SK-N-DZ (cell line): ENCODE data around the gene GGA3.
"Not testable (repeated sequence)": the region's sequence is repeated elsewhere in the genome, so short reads cannot be mapped to it uniquely, and the experiment has no call there.

Source experiments
- DNase-seq: peaks from one replicate; pipeline ENCODE4 v3.0.0-alpha.2; 2015; ENCODE audit warnings: low spot score

GGA3 gene

DNA sequence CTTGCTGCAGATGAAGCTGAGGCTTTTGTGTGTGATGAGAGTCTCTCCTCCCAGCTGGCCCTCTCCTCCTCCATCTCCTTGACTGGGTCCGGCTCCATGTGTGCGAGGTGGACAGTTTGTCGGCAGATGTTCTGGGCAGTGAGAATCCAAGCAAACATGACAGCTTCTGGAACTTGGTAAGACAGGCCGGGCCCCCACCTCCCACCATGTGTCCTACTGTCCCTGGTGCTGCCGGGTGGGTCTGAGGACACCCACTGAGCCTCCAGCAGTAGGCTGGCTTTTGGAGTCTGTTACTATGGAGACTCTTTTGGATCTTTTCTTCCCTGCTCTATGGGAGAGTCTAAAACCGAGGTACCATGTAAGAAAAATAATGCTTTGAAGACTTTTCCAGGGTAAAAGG lies 43.3 kb downstream of the GGA3 start:
- DNase-seq: no peak

DNA sequence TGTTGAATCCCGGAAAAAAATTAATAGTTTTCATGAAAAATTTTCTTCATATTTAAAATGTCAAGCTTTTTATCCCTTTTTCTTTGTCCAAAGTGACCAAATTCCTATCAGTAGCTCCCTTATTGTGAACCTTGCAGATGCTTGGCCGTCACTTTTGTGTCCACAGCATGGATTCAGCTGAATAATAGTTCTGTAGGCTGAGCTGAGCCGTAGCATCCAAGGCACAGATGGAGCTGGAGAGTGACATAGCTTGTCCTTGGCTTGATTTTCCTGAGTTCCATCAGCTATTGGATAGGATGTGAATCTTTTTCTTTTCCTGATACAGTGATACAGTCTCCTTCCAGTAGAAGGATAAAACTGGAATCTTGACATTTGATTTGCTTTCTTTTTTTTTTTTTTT lies 52.3 kb downstream of the GGA3 start:
- no peak for DNase-seq

- no peak for DNase-seq
Observed at GRCh38 chr17:75208161-75208560, 53.2 kb downstream of the GGA3 start.

DNA sequence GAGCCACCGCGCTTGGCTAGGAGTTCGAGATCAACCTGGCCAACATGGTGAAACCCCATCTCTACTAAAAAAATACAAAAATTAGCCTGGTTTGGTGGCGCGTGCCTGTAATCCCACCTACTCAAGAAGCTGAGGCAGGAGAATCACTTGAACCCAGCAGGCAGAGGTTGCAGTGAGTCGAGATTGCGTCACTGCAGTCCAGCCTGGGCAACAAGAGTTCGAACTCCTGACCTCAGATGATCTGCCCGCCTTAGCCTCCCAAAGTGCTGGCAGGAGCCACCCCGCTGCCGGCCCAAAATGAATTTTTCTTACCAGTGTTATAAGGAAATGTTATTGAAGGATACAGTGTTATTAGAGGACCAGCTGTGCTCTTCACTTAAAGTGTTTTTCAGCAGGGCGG lies 53.6 kb downstream of the GGA3 start:
- no peak for DNase-seq

- DNase-seq: not testable (repeated sequence)
Observed at GRCh38 chr17:75207050-75207407, 54.4 kb downstream of the GGA3 start.

GRCh38 chr17:75205793-75206163 lies 55.6 kb downstream of the GGA3 start:
- DNase-seq: no peak

DNA sequence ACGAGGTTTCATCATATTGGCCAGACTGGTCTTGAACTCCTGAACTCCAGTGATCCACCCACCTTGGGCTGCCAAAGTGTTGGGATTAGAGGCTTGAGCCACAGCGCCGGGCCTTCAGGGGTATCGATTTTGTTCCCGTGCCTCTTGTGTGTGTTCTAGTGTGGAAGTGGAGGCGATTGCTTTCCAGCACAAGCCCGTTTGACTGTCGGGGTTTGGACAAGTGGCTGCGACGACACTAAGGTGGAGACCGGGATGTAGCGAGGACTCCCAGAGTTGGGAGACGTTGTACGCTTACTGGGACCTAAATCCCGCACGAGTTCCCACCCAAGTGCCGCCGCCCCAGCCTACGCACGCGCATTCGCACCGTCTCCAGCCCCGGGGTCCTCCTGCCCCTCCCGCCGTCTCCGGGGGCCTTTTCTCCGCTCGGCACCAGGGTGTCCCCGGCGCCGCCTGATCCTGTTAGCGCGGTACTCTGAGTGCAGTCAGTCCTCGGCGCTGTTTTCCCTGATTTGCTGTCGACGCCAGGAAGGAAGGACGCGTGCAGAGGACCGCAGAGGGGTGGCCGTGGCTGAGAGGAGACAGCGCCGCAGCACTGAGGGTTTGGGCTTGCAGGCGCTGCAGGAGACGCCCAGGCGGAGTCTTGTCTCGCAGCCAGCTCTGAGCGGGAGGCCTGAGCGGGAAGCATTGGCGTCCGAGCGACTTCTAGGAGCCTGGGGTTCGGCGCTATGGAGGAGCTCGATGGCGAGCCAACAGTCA lies 56.2 kb downstream of the GGA3 start, which contains the start of gene NUP85:
TSS of gene NUP85 (plus strand) at position 643 of the 756 bp plus-strand sequence. CDS start at position 726, 83 bp downstream.
- DNase-seq: peak; percentile 98

DNA sequence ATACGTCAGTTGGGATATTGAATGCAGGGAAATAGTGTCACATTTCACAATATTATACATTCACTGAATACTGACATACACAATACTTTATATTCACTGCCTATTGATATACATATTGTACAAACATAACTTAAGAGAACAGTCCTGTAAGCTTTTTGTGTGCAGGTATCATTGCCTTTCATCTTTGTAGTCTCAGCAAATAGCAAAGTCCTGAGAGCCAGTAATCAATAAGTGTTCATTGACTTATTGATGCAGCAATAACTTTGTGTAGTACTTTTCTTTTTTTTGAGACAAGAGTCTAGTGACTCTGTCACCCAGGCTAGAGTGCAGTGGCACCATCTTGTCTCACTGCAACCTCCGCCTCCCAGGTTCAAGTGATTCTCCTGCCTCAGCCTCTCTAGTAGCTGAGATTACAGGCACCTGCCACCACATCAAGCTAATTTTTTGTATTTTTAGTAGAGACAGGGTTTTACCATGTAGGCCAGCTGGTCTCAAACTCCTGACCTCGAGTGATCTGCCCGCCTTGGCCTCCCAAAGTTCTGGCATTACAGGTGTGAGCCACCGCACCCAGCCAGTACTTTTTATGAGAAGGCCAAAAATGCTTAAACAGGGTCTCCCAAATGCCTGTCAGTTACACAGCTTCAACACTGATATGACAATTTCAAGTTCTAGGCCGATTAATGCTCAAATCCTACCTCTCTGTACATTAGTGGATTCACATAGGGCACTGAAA lies 61.4 kb downstream of the GGA3 start:
- no peak for DNase-seq

DNA sequence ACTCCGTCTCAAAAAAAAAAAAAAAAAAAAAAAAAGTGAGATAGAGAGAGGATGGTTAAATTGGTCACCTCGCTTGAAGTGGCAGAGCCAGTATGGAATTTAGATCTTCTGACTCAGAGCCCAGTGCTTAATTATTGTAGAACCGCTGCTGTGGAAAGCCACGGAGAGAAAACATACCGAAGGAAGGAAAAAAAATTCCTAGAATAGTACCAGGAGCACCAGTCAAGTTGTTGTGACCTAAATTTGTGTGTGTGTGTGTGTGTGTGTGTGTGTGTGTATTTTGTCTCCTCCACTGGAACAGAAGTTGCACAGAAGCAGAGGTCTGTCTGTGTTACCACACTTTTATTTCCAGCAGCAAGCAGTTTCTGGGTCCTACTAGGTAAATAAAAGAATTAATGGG lies 66.5 kb downstream of the GGA3 start:
- no peak for DNase-seq

DNA sequence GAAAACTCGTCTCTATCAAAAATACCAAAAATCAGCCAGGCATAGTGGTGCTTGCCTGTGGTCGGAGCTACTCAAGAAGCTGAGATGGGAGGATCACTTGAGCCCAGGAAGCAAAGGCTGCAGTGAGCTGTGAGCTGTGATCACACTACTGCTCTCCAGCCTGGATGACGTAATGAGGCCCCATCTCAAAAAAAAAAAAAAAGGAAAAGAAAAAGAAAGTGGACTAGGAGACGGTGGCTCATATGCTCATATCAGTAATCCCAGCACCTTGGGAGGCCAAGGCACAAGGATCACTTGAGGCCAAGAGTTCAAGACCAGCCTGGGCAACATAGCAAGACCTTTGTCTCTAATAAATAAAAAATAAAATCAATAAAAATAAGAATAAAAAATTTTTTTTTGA lies 69.8 kb downstream of the GGA3 start:
- DNase-seq: peak; percentile 35

- no peak for DNase-seq
Observed at GRCh38 chr17:75188614-75189013, 72.8 kb downstream of the GGA3 start.
